GM12878 (cell line): ENCODE data around the gene PON1.

Source experiments
- CTCF ChIP-seq, 3 experiments: IDR thresholded peaks in 2 of 3; conservative IDR thresholded peaks in 1 of 3; 2 replicates each; pipeline ENCODE4 v1.5.1; 2011; ENCODE audit warnings: low read depth in 3 of 3, low read length in 3 of 3, mild to moderate bottlenecking in 3 of 3, control low read depth in 2 of 3, moderate library complexity in 2 of 3, inconsistent platforms in 1 of 3, mixed read lengths in 1 of 3; ENCODE audit not compliant: control insufficient read depth in 2 of 3, insufficient read depth in 1 of 3; ENCODE audit errors: extremely low read depth in 1 of 3
- E4F1 ChIP-seq: fragments of 450-650 bp; IDR thresholded peaks from 2 replicates; pipeline ENCODE4 v1.6.1; 2018; ENCODE audit warnings: borderline replicate concordance, mild to moderate bottlenecking; ENCODE audit not compliant: partially characterized antibody
- EP300 ChIP-seq, 2 experiments: fragments of 150-350 bp in 1 of 2; IDR thresholded peaks; 2 replicates each; pipeline ENCODE4 v1.6.1; 2011 to 2012; ENCODE audit warnings: low read depth in 2 of 2, low read length in 2 of 2, borderline replicate concordance in 1 of 2, improper control_type of control experiment in 1 of 2, inconsistent platforms in 1 of 2; ENCODE audit not compliant: control insufficient read depth in 1 of 2
- GABPA ChIP-seq: IDR thresholded peaks from 2 replicates; pipeline ENCODE4 v1.6.1; 2014; ENCODE audit warnings: antibody characterized with exemption, low read depth, mild to moderate bottlenecking, inconsistent platforms
- KDM1A ChIP-seq: fragments of 200-600 bp; sonication (generic); IDR thresholded peaks from 2 replicates; pipeline ENCODE4 v1.6.1; 2016; ENCODE audit warnings: borderline replicate concordance
- NBN ChIP-seq: fragments of 450-650 bp; IDR thresholded peaks from 2 replicates; pipeline ENCODE4 v1.6.1; 2016
- PBX3 ChIP-seq: IDR thresholded peaks from 2 replicates; pipeline ENCODE4 v1.6.1; 2011; ENCODE audit warnings: mild to moderate bottlenecking, low read depth, low read length, moderate library complexity; ENCODE audit not compliant: insufficient replicate concordance
- PKNOX1 ChIP-seq: fragments of 450-650 bp; IDR thresholded peaks from 2 replicates; pipeline ENCODE4 v1.6.1; 2016; ENCODE audit warnings: mild to moderate bottlenecking
- RAD21 ChIP-seq: IDR thresholded peaks from 2 replicates; pipeline ENCODE4 v1.6.1; 2011; ENCODE audit warnings: mild to moderate bottlenecking, low read depth, low read length, moderate library complexity; ENCODE audit not compliant: insufficient read depth
- SMAD5 ChIP-seq: IDR thresholded peaks from 2 replicates; pipeline ENCODE4 v1.6.1; 2016; ENCODE audit warnings: antibody characterized with exemption, low read depth

GRCh38 chr7:95295397-95295796 lies 28.9 kb downstream of the PON1 start:
- TF ChIP-seq NBN (no peak), KDM1A (no peak), PBX3 (no peak), RAD21 (no peak), SMAD5 (no peak), E4F1 (no peak), EP300 (IDR thresholded peaks at IDR 0.05; ENCODE audit: borderline replicate concordance in 1 of 2, control insufficient read depth in 1 of 2, low read depth in 2 of 2, low read length in 2 of 2) (no peak), GABPA (no peak), CTCF (IDR thresholded peaks at IDR 0.05 in 2 of 3, conservative IDR thresholded peaks at IDR 0.05 in 1 of 3; ENCODE audit: control insufficient read depth in 2 of 3, extremely low read depth in 1 of 3, insufficient read depth in 1 of 3, low read depth in 3 of 3, low read length in 3 of 3) (no peak), PKNOX1 (no peak)
